Activated CD8-positive, alpha-beta memory T cell treated with anti-CD3 and anti-CD28 coated beads for 4 hours (primary cell): ENCODE results near the gene FER1L5.

Experiments used
- DNase-seq, 2 donors: peaks; one replicate each; pipeline ENCODE4 v3.0.0-alpha.2; 2020; ENCODE audit warnings: low read depth in 2 of 2

The FER1L5 gene

GRCh38 chr2:96642564-96643360, at the start of gene FER1L5:
Gene FER1L5, plus strand, starts transcription at chr2:96642764. Its CDS starts 73 bp downstream, at chr2:96642837.
- DNase-seq, result no peak

GRCh38 chr2:96594282-96594681, 48.3 kb upstream of the FER1L5 start:
- no peak for DNase-seq

DNA sequence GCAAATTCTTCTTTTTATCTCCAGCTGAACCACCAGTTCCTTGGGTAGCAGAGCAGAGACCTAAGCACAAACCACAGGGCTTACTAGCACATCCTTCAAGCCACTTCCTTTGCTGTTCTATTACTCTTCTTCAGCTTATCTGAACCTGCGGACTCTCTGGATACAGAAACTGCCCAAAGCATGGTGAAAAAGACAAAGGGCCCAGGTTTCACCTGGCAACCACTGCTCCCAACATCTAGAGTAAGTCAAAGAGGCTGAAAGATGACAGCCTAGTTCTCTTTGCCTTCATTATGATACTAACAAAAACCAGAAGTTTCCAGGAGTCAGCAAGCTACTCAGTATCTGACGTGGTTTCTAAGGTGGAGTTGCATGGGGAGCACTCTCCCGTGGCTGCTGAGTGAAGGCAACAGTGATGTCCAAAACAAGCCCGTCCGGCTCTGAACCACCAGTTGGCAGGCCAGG, 47.8 kb upstream of the FER1L5 start:
- no peak for DNase-seq

- no peak for DNase-seq
Measured at GRCh38 chr2:96596596-96596995, 46.0 kb upstream of the FER1L5 start.

GRCh38 chr2:96599941-96600340, 42.6 kb upstream of the FER1L5 start:
- DNase-seq, result no peak

DNA sequence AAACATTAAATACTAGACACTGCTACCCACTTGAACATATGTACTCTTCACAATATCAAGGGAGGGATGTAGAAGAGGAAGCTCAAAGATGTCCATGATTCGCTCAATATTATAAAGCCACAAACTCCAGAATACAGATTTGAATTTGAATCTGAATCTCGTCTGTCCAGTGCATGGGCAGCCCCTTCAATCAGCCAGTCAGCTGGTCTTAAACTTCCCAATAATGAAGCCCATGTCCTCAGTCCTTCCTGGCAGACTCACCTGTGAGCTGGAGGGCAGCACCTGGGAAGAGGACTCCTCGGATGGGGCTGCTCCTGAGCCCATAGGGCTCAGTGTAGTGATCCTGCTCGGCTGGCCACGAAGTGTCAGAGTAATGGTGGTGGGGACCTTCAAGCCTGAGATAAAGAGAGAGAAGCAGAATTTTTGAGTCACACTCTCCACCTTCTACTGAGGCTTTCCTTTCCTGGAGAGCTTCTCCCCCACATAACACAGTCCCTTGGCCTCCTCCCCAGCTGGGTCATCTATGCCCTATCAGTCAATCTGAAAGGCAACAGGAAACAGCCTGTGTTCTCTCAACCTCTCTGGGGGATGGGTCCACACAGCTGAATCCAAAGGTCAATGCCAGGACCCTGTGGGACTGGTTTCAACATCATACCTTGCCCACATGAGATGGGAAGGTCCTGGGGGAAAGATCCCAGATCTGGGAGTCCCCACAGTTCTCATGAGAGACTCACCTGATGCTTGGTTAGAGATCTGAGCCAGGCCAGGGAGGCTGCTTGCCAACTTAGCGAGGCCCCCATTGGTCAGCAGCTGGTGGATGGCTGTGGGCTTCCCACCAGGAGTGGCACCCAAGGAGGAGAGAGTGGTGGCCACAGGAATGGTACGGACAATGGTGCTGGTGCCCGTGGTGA, 40.9 kb upstream of the FER1L5 start:
- no peak for DNase-seq

DNA sequence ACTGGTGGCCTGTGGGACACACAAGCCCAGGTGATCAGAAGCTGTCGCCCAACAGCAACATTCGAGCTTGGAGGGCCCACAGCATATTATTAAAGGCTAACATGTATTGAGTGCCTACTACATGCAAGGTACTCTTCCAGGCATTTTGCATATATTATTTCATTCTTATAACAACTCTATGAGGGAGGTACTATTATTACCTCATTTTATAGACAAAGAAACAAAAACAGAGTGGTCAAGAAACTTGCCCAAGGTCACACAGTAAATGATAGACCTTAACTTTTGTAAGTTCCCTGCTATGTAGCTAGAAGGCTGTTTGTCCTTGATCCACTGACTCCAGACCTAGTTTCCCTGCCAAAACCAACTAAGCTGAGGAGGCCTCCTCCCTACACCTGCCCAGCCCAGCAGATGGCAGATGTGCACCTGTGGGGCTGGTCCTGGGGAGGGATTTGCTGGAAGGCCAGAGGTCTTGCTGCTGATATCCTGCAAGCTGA, 40.2 kb upstream of the FER1L5 start:
- DNase-seq, result no peak

GRCh38 chr2:96604104-96604503, 38.5 kb upstream of the FER1L5 start:
- no peak for DNase-seq

DNA sequence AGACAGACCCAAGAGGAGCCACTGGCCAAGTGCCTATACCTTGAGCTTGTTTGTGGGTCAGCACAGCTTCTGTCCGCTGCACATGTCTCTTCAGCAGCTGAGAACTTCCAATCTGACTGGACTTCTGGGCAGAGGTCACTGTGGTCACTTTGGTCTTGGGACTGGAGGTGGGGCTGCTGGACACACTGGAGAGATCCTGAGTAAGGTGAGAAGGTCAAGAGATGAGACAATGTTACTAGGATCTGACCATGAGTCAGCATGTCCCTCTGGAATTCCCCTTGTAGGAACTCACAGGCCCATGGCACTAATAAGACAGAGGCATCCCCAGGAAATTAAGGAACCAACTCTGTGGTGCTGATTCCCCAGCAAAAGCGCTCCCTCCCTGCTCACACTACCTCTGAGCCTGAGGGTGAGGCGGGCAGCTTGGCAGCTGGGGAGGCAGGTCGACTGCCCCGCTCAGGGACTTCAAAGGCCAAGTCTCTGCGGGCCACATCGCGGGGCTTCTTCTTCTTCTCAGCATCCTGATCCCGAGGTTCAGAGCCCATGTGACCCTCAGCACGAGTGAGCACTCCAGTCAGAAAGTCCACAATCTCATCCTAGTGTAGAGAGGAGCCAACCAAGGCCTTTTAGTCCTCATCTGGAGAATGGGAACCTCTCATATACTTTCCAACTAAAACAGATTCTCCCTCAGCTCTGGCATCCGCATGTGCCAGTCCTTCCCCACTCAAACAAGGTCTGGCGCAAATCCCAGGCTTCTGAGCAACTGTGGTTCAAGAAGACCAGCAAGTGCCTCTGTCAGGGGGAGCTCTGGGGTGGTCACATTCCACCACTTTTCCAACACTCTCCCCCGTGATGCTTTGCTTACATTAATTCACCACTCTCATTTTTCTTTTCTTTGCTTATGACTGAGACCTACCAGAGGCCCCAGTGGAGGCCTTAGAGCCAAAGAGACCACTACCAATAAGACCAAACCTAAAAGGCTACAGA, 33.8 kb upstream of the FER1L5 start:
- DNase-seq, result no peak

DNA sequence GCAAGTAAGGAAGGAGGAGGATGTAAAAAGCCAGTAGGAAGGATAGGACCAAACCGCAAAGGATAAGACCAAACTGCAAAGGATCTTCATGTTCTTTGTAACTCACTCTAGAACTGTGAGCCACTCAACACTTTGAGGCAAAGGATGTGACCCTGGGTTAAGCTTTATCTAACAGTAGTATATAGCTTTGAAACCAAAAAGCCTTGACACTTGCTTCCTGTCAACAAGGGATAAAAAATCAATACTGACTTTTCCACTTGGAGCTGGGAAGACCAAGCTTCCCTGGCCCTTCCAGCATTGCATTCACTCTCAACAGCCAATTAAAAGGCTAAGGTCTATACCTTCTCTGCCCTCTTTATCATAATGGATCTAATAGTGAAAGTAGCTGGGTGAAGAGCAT, 26.4 kb upstream of the FER1L5 start:
- DNase-seq, result no peak

GRCh38 chr2:96616535-96616934, 26.0 kb upstream of the FER1L5 start:
- no peak for DNase-seq

DNA sequence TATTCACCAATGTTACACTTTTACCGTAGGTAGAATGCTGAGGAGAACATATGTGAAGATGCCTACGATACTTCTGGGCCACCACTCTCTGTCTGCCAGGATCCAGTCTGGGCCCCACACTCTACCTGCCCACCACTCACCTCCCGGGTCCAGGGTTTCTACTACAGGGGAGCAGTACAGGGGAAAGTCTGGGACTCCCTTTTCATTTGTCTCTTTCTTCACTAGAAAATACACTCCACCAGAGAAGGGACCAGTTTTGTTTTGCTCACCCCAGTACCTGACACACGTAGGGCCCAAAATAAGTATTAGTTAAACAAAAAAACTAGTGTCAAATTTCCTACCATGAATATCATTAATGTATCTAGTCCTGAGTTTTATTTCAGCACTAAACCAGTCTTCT, 25.6 kb upstream of the FER1L5 start:
- DNase-seq, result no peak

- DNase-seq, result no peak
Measured at GRCh38 chr2:96618596-96619283, 23.8 kb upstream of the FER1L5 start.

DNA sequence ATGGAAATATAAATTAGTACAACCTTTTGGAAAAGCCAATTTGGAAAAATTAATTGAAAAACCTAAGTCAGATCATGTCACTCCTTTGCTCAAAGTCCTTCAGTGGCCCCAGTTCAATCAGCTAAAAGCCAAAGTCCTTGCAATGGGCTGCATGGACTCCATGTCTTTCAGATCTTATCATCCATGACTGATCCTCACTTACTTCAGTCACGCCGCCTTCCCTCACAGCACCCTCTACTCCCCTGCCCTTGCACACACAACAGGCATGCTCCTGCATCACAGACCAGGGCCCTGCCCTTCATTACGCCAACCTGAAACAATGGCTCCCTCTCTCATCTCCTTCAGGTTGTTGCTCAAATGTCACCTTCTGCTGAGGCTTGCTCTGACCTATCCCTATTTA, 20.0 kb upstream of the FER1L5 start:
- no peak for DNase-seq

DNA sequence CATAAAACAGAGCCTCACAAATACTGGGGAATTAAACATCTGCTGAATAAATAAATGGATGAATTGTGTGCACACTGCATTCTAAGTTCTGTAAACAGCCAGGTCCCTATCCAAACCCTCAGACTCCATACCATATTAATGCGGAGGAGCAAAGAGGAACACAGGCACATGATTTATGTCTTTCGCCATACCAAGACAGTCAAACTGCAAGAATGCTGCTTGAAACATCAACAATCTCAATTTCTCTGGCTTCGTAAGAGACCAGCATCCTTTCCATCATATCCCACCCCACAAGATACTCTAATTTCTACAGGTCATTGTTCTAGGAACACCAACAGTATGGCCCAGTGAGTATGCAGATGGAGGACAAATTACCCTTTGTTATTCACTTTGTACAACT, 19.4 kb upstream of the FER1L5 start:
- DNase-seq, result no peak

- DNase-seq, result no peak
Measured at GRCh38 chr2:96625571-96626552, 16.7 kb upstream of the FER1L5 start.

DNA sequence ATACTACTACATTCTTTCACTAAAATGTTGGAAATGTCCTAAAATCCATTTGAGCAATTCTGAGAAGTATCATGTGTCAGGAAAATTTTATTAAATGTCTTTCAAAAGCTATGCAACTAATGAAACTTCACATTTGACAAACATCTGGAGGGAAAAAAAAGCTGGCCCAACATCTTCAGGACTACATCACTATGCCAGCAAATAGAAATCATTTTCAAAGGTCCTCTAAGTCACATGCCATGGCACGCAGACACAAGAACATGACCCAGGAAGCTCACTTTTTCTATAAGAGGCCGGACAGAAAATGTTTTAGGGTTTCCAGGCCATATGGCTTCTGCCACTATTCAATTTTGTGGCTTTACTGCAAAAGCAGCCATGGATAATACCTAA, 16.0 kb upstream of the FER1L5 start:
- DNase-seq, result no peak

- DNase-seq, result no peak
Measured at GRCh38 chr2:96631804-96632435, 10.6 kb upstream of the FER1L5 start.

GRCh38 chr2:96633641-96634040, 8.9 kb upstream of the FER1L5 start:
- no peak for DNase-seq
